IMR-90 (cell line): ENCODE data around the gene STON2. TPM values are rescaled to one million over a fixed set of nuclear protein-coding genes. Genes with fewer than 3 reads are reported as not detected.

ENCODE experiments used
- ATAC-seq: fragments of 200-7000 bp; cut with Tn5 transposase; 2 replicates; pipeline ENCODE4 v1.9.1; 2020; ENCODE audit warnings: low read depth, mild to moderate bottlenecking, moderate library complexity
- BruUV-seq: library from RNA; stranded (reverse); fragments of 400-500 nt; replicated peaks from 2 replicates; lab custom pipeline; 2021; lab: Mats Ljungman, UMichigan
- CTCF ChIA-PET: fragments of 300-600 bp; formaldehyde crosslinking; extraction: SDS; loops from one replicate; lab custom pipeline; 2021; ENCODE audit warnings: antibody characterized with exemption; lab: Yijun Ruan, JAX
- POLR2A ChIA-PET: fragments of 300-600 bp; sonication (Branson Sonifier 250); formaldehyde crosslinking; loops from one replicate; lab custom pipeline; 2022; ENCODE audit warnings: antibody characterized with exemption; ENCODE audit not compliant: unreplicated experiment; lab: Charles Lee
- DNase-seq: peaks from one replicate; pipeline ENCODE4 v3.0.0; 2013
- H2AFZ ChIP-seq: replicated peaks from 2 replicates; pipeline ENCODE3; 2013; ENCODE audit warnings: low read length, mild to moderate bottlenecking; ENCODE audit not compliant: poor library complexity
- H2AK5ac ChIP-seq: 2 replicates; pipeline ENCODE4 v1.6.1; 2013; ENCODE audit warnings: low read depth, low read length, inconsistent platforms
- H2AK9ac ChIP-seq: replicated peaks from 2 replicates; pipeline ENCODE3; 2013; ENCODE audit warnings: mild to moderate bottlenecking, low read depth, low read length, moderate library complexity; ENCODE audit not compliant: poor library complexity
- H2BK120ac ChIP-seq: 2 replicates; pipeline ENCODE4 v1.6.1; 2013; ENCODE audit warnings: low read depth, low read length, inconsistent platforms
- H2BK15ac ChIP-seq: 3 replicates; pipeline ENCODE4 v1.6.1; 2013; ENCODE audit warnings: low read depth, low read length, inconsistent platforms
- H2BK20ac ChIP-seq: 2 replicates; pipeline ENCODE4 v1.6.1; 2013; ENCODE audit warnings: low read depth, mild to moderate bottlenecking, inconsistent platforms, low read length, moderate library complexity
- H2BK5ac ChIP-seq: 2 replicates; pipeline ENCODE4 v1.6.1; 2013; ENCODE audit warnings: mild to moderate bottlenecking, low read depth, low read length, inconsistent platforms; ENCODE audit not compliant: poor library complexity, severe bottlenecking
- H3K14ac ChIP-seq: replicated peaks from 2 replicates; pipeline ENCODE4 v1.6.1; 2013; ENCODE audit warnings: low read depth, low read length, inconsistent platforms
- H3K18ac ChIP-seq: 2 replicates; pipeline ENCODE4 v1.6.1; 2013; ENCODE audit warnings: low read depth, low read length, control low read depth
- H3K23ac ChIP-seq: 2 replicates; pipeline ENCODE4 v1.6.1; 2013; ENCODE audit warnings: low read depth, low read length, inconsistent platforms
- H3K27ac ChIP-seq: 2 replicates; pipeline ENCODE4 v1.5.1; 2013; ENCODE audit warnings: mild to moderate bottlenecking, control low read depth, low read length; ENCODE audit not compliant: insufficient read depth
- H3K27me3 ChIP-seq: 2 replicates; pipeline ENCODE4 v1.6.1; 2013; ENCODE audit warnings: low read length; ENCODE audit not compliant: control insufficient read depth, insufficient read depth
- H3K36me3 ChIP-seq: 2 replicates; pipeline ENCODE4 v1.6.1; 2013; ENCODE audit warnings: low read length, mixed read lengths; ENCODE audit not compliant: control insufficient read depth, insufficient read depth
- H3K4ac ChIP-seq: 2 replicates; pipeline ENCODE4 v1.6.1; 2013; ENCODE audit warnings: low read depth, low read length, inconsistent platforms
- H3K4me1 ChIP-seq: 2 replicates; pipeline ENCODE4 v1.6.1; 2013; ENCODE audit warnings: low read length, mixed read lengths; ENCODE audit not compliant: control insufficient read depth, insufficient read depth
- H3K4me2 ChIP-seq: 2 replicates; pipeline ENCODE4 v1.6.1; 2013; ENCODE audit warnings: low read depth, mild to moderate bottlenecking, control low read depth, low read length, moderate library complexity
- H3K4me3 ChIP-seq: 2 replicates; pipeline ENCODE4 v1.5.1; 2013; ENCODE audit warnings: low read depth, mild to moderate bottlenecking, control low read depth, low read length, moderate library complexity; ENCODE audit not compliant: insufficient read depth
- H3K56ac ChIP-seq: 2 replicates; pipeline ENCODE4 v1.6.1; 2013; ENCODE audit warnings: low read length, inconsistent platforms; ENCODE audit not compliant: insufficient read depth; ENCODE audit errors: extremely low read depth
- H3K79me1 ChIP-seq, 2 experiments: 2 replicates each; pipeline ENCODE4 v1.6.1; 2013; ENCODE audit warnings: low read length in 2 of 2, inconsistent platforms in 1 of 2, low read depth in 1 of 2
- H3K9ac ChIP-seq: 2 replicates; pipeline ENCODE4 v1.6.1; 2013; ENCODE audit warnings: low read depth, low read length, control low read depth
- H3K9me1 ChIP-seq: 2 replicates; pipeline ENCODE4 v1.6.1; 2013; ENCODE audit warnings: low read length, inconsistent platforms; ENCODE audit not compliant: insufficient read depth
- H3K9me3 ChIP-seq: 2 replicates; pipeline ENCODE4 v1.6.1; 2013; ENCODE audit warnings: low read length; ENCODE audit not compliant: control insufficient read depth, insufficient read depth
- H4K20me1 ChIP-seq: 2 replicates; pipeline ENCODE4 v1.6.1; 2013; ENCODE audit warnings: low read length, inconsistent platforms; ENCODE audit not compliant: insufficient read depth
- H4K5ac ChIP-seq: 2 replicates; pipeline ENCODE4 v1.6.1; 2013; ENCODE audit warnings: mild to moderate bottlenecking, low read depth, low read length, control low read depth
- H4K8ac ChIP-seq, 2 experiments: 2 replicates each; pipeline ENCODE4 v1.6.1; 2013; ENCODE audit warnings: low read depth in 2 of 2, low read length in 2 of 2, control low read depth in 1 of 2, inconsistent platforms in 1 of 2
- H4K91ac ChIP-seq: 2 replicates; pipeline ENCODE4 v1.6.1; 2013; ENCODE audit warnings: low read depth, low read length, inconsistent platforms; ENCODE audit not compliant: insufficient read depth
- BHLHE40 ChIP-seq: fragments of 150-350 bp; IDR thresholded peaks from 2 replicates; pipeline ENCODE4 v1.6.1; 2016; ENCODE audit warnings: mild to moderate bottlenecking, low read depth, low read length
- CEBPB ChIP-seq: IDR thresholded peaks from 2 replicates; pipeline ENCODE4 v1.6.1; 2012; ENCODE audit warnings: low read depth, low read length, improper control_type of control experiment
- CHD1 ChIP-seq: IDR thresholded peaks from 2 replicates; pipeline ENCODE4 v1.6.1; 2012; ENCODE audit warnings: low read depth, low read length, improper control_type of control experiment
- CTCF ChIP-seq: conservative IDR thresholded peaks from 2 replicates; pipeline ENCODE4 v1.5.1; 2012; ENCODE audit warnings: mild to moderate bottlenecking, low read depth, low read length, improper control_type of control experiment
- ELK1 ChIP-seq: fragments of 150-350 bp; IDR thresholded peaks from 2 replicates; pipeline ENCODE4 v1.6.1; 2016; ENCODE audit warnings: low read depth, mild to moderate bottlenecking, low read length, moderate library complexity, borderline replicate concordance
- FOS ChIP-seq: fragments of 150-350 bp; IDR thresholded peaks from 2 replicates; pipeline ENCODE4 v1.6.1; 2016; ENCODE audit warnings: low read depth, low read length
- MAFK ChIP-seq: IDR thresholded peaks from 2 replicates; pipeline ENCODE4 v1.6.1; 2012; ENCODE audit warnings: low read depth, low read length, improper control_type of control experiment
- MAZ ChIP-seq: IDR thresholded peaks from 2 replicates; pipeline ENCODE4 v1.6.1; 2012; ENCODE audit warnings: low read depth, mild to moderate bottlenecking, low read length, improper control_type of control experiment, moderate library complexity, borderline replicate concordance
- MXI1 ChIP-seq: IDR thresholded peaks from 2 replicates; pipeline ENCODE4 v1.6.1; 2012; ENCODE audit warnings: low read depth, mild to moderate bottlenecking, low read length, moderate library complexity, borderline replicate concordance
- NFE2L2 ChIP-seq: fragments of 150-350 bp; IDR thresholded peaks from 2 replicates; pipeline ENCODE4 v1.6.1; 2016; ENCODE audit warnings: low read depth, mild to moderate bottlenecking, low read length
- POLR2A ChIP-seq: IDR thresholded peaks from 2 replicates; pipeline ENCODE4 v1.6.1; 2012; ENCODE audit warnings: mild to moderate bottlenecking, low read depth, low read length
- RAD21 ChIP-seq: IDR thresholded peaks from 2 replicates; pipeline ENCODE4 v1.6.1; 2012; ENCODE audit warnings: low read length, improper control_type of control experiment
- RCOR1 ChIP-seq: IDR thresholded peaks from 2 replicates; pipeline ENCODE4 v1.6.1; 2012; ENCODE audit warnings: mild to moderate bottlenecking, low read length, improper control_type of control experiment; ENCODE audit not compliant: insufficient replicate concordance
- RFX5 ChIP-seq: IDR thresholded peaks from 2 replicates; pipeline ENCODE4 v1.8.0; 2012; ENCODE audit warnings: low read depth, mild to moderate bottlenecking, low read length, moderate library complexity
- SMC3 ChIP-seq: fragments of 150-350 bp; IDR thresholded peaks from 2 replicates; pipeline ENCODE4 v1.6.1; 2016; ENCODE audit warnings: low read depth, mild to moderate bottlenecking, antibody characterized with exemption, low read length, moderate library complexity
- USF2 ChIP-seq: fragments of 150-350 bp; IDR thresholded peaks from 2 replicates; pipeline ENCODE4 v1.6.1; 2017; ENCODE audit warnings: mild to moderate bottlenecking, antibody characterized with exemption, low read length, low read depth
- WGBS, 2 experiments: methylation state at CpG; one replicate each; pipeline versions ENCODE4 v1.1.5 to v1.1.7; 2013; ENCODE audit warnings: missing lambda C conversion rate in 2 of 2; ENCODE audit not compliant: insufficient read length in 1 of 2; ENCODE audit errors: extremely low coverage in 2 of 2; 5-methylcytosine and 5-hydroxymethylcytosine counted together
- dilution Hi-C: fragments of 300-500 bp; cut with HindIII; formaldehyde crosslinking; loops from one replicate; pipeline ENCODE4 v1.14.3; 2018; ENCODE audit warnings: low sequenced_read_pairs; ENCODE audit not compliant: unreplicated experiment
- in situ Hi-C: fragments of 300-500 bp; cut with MboI; formaldehyde crosslinking; loops from 3 replicates; pipeline ENCODE4 v1.14.3; 2019; ENCODE audit warnings: low sequenced_read_pairs, inconsistent platforms, mixed read lengths
- intact Hi-C: fragments of 100-400 bp; cut with micrococcal nuclease; formaldehyde crosslinking; loops from 2 replicates; pipeline ENCODE4 v1.10.0; 2022
- polyA plus RNA-seq, 3 experiments: library from polyadenylated mRNA; depleted of rRNA; stranded (reverse); fragments of >200 nt; gene quantifications; 2 replicates each; pipeline ENCODE4 v1.2.3, GENCODE V29; 2012; ENCODE audit warnings: low replicate concordance in 1 of 3
- total RNA-seq: library from RNA; depleted of rRNA; stranded (reverse); fragments of >200 nt; gene quantifications from 2 replicates; pipeline ENCODE4 v1.2.3, GENCODE V29; 2012

The STON2 gene
- total and polyA plus RNA-seq, 2 of the 4 experiments (the other 2 are of a cell fraction): not detected

GRCh38 chr14:81441626-81442134, 41.6 kb upstream of the STON2 start:
- no peak overlapping the region for H3K4ac ChIP-seq
- H3K27ac ChIP-seq: no peak overlapping the region
- H3K27me3 ChIP-seq: peaks cover 18% of the 10 kb centered on the region
- H3K14ac ChIP-seq: no peak overlapping the region
- H3K9me1 ChIP-seq: no peaks in the 10 kb centered on the region
- no peak overlapping the region for H3K18ac ChIP-seq
- TF ChIP-seq NFE2L2: no peak
- no peak for TF ChIP-seq POLR2A
- TF ChIP-seq ELK1: no peak
- no peak for TF ChIP-seq RFX5
- TF ChIP-seq CTCF: no peak
- no peak for TF ChIP-seq MXI1
- TF ChIP-seq BHLHE40: no peak
- TF ChIP-seq FOS: no peak
- no peak for TF ChIP-seq RCOR1
- no peak for TF ChIP-seq SMC3
- TF ChIP-seq CEBPB: no peak
- no peak for TF ChIP-seq CHD1
- no peak for TF ChIP-seq RAD21
- no peak for TF ChIP-seq MAZ
- no peak for TF ChIP-seq USF2
- TF ChIP-seq MAFK: no peak
- no peaks in the 10 kb centered on the region for H3K4me1 ChIP-seq
- H4K5ac ChIP-seq: no peak overlapping the region
- H2BK15ac ChIP-seq: no peak overlapping the region
- H3K56ac ChIP-seq: no peak overlapping the region
- H2BK120ac ChIP-seq: no peak overlapping the region
- H3K4me2 ChIP-seq: no peak overlapping the region
- BruUV-seq: no TSS peak
- H3K36me3 ChIP-seq: no peaks in the 10 kb centered on the region
- no CpG with 5 or more reads among the region's 5 CpGs for WGBS, 2 experiments
- no peak overlapping the region for H4K8ac ChIP-seq
- H3K23ac ChIP-seq: no peak overlapping the region
- H2AFZ ChIP-seq: no peak overlapping the region
- in situ Hi-C loops (no loop called here), intact Hi-C loops (no loop called here), dilution Hi-C loops (no loop called here)
- DNase-seq (no peak), ATAC-seq (no peak)
- no peak overlapping the region for H2BK20ac ChIP-seq
- H4K20me1 ChIP-seq: no peaks in the 10 kb centered on the region
- H2BK5ac ChIP-seq: no peak overlapping the region
- no peak overlapping the region for H4K91ac ChIP-seq
- no peak overlapping the region for H3K4me3 ChIP-seq
- CTCF ChIA-PET: interaction anchor here (0.7 to 0.8 kb wide), 2 partner anchors 12 to 172 kb away, joined by 3 read pairs; no protein-coding TSS in a partner anchor
- no peak overlapping the region for H2AK5ac ChIP-seq
- no peaks in the 10 kb centered on the region for H3K9me3 ChIP-seq
- H2AK9ac ChIP-seq: no peak overlapping the region
- no peaks in the 10 kb centered on the region for H3K79me1 ChIP-seq
- POLR2A ChIA-PET: no interaction called here
- no peak overlapping the region for H3K9ac ChIP-seq
